WERI-Rb-1 (cell line): ENCODE data around the gene KIF3B.

Source experiments
- DNase-seq: peaks from one replicate; pipeline ENCODE4 v3.0.0-alpha.2; 2020
- H3K27ac ChIP-seq: fragments of 250-450 bp; sonication (Bioruptor Pico); 2 replicates; pipeline ENCODE4 v1.5.1; 2020; ENCODE audit warnings: mild to moderate bottlenecking, moderate library complexity
- H3K27me3 ChIP-seq: fragments of 250-450 bp; sonication (Bioruptor Pico); 2 replicates; pipeline ENCODE4 v1.5.1; 2021; ENCODE audit warnings: mild to moderate bottlenecking, low read depth, moderate library complexity; ENCODE audit not compliant: insufficient read depth, severe bottlenecking
- H3K36me3 ChIP-seq: fragments of 250-450 bp; sonication (Bioruptor Pico); 2 replicates; pipeline ENCODE4 v1.5.1; 2020; ENCODE audit warnings: mild to moderate bottlenecking, moderate library complexity
- H3K4me3 ChIP-seq: 2 replicates; pipeline ENCODE4 v1.5.1; 2011; ENCODE audit warnings: low read depth, mild to moderate bottlenecking, control low read depth, low read length
- H3K9me3 ChIP-seq: fragments of 250-450 bp; sonication (Bioruptor Pico); 2 replicates; pipeline ENCODE4 v1.5.1; 2021; ENCODE audit warnings: mild to moderate bottlenecking, moderate library complexity; ENCODE audit not compliant: severe bottlenecking
- TF ChIP-seq, protein P1 (sequence below): IDR thresholded peaks from 2 replicates; pipeline ENCODE4 v1.5.1; 2011; ENCODE audit warnings: low read depth, mild to moderate bottlenecking, control low read depth, inconsistent platforms, low read length

Gene KIF3B

DNA sequence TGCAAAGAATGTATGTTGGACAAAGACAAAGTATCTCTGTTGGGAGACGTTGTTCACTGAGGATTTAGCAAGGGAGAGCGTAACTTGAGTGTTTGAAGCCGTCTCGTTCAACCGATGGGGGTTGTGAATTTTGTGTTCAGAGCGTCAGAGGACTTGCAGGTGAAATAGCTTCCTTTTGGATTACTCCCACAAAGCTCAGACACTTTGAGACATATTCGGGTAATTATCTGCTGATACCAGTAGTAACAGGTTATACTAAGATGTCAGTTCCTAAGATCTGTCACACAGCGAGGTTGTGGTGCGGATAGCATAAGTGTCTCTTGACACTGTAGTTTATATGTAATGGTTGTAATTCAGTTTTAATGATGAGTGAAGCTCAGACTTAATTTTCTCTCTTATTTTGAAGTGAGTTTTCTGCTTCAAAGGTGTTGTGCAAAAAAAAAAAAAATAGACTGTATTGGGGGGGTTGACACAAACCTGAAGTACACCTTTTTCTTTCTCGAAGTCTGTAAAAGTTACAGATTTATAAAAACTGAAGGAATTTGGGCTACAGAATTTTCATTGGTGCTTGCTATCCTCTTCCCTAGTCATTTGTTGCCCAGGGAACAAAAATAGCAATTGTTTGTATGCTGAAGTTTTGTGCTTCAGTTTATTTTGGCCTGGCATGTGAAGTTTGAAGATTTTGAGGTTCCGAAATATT is 82.3 kb downstream of the KIF3B start:
- Histone ChIP-seq H3K27me3 (no peaks in the 10 kb centered on the region), H3K36me3 (peaks cover 20% of the 10 kb centered on the region), H3K27ac (peak overlapping the region; percentile 96), H3K4me3 (peak overlapping the region; percentile 83), H3K9me3 (no peaks in the 10 kb centered on the region)
- DNase-seq: no peak
- TF ChIP-seq, protein P1, sequence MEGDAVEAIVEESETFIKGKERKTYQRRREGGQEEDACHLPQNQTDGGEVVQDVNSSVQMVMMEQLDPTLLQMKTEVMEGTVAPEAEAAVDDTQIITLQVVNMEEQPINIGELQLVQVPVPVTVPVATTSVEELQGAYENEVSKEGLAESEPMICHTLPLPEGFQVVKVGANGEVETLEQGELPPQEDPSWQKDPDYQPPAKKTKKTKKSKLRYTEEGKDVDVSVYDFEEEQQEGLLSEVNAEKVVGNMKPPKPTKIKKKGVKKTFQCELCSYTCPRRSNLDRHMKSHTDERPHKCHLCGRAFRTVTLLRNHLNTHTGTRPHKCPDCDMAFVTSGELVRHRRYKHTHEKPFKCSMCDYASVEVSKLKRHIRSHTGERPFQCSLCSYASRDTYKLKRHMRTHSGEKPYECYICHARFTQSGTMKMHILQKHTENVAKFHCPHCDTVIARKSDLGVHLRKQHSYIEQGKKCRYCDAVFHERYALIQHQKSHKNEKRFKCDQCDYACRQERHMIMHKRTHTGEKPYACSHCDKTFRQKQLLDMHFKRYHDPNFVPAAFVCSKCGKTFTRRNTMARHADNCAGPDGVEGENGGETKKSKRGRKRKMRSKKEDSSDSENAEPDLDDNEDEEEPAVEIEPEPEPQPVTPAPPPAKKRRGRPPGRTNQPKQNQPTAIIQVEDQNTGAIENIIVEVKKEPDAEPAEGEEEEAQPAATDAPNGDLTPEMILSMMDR: no peak

GRCh38 chr20:32360333-32360634 is 82.8 kb downstream of the KIF3B start:
- Histone ChIP-seq H3K27me3 (no peaks in the 10 kb centered on the region), H3K27ac (no peak overlapping the region), H3K36me3 (peaks cover 20% of the 10 kb centered on the region), H3K9me3 (no peaks in the 10 kb centered on the region), H3K4me3 (no peak overlapping the region)
- DNase-seq: no peak
- TF ChIP-seq, protein P1: no peak

DNA sequence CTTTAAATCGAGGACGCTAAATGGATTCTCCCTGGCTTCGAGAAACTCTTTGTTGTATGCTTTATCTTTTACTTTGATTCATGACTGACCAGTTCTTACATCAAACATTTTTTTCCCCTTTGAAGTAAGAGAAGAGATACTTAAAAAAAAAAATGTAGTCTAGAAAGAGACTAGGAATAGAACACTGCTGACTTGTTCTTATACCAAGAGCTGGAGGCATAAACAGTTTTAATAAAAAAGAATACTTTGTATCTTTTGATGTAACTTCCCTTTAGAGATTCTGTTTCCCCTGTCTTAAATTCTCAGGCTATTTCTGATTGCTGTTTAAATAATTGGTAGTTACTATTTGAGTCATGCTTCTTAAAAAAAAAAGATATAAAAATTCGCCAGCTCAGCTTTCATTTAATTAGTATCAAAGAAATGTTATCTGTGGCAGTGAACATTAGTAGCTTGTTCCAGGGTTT is 85.5 kb downstream of the KIF3B start:
- Histone ChIP-seq H3K36me3 (peaks cover 32% of the 10 kb centered on the region), H3K27ac (no peak overlapping the region), H3K9me3 (no peaks in the 10 kb centered on the region), H3K4me3 (no peak overlapping the region), H3K27me3 (no peaks in the 10 kb centered on the region)
- TF ChIP-seq, protein P1: no peak
- no peak for DNase-seq

DNA sequence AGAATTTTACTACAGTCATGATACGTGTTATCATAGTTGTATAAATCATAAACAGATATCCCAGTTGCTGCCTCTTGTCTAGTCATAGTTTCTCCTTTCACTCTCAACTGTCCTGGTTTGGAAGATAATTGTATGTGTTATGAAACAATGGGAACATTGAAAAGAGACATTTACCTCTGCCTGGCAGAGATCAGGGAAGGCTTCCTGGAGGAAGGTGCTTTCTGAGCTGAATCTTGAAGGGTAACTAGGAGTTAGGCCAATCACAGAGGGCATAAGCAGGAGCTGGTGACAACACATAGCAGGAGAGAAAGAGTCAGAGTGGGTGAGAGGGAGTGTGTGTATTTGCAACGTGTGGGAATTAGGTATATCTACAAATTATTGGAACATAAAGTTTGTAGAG is 86.0 kb downstream of the KIF3B start:
- Histone ChIP-seq H3K36me3 (peaks cover 33% of the 10 kb centered on the region), H3K27me3 (no peaks in the 10 kb centered on the region), H3K27ac (no peak overlapping the region), H3K9me3 (no peaks in the 10 kb centered on the region), H3K4me3 (no peak overlapping the region)
- DNase-seq: no peak
- TF ChIP-seq, protein P1: no peak

DNA sequence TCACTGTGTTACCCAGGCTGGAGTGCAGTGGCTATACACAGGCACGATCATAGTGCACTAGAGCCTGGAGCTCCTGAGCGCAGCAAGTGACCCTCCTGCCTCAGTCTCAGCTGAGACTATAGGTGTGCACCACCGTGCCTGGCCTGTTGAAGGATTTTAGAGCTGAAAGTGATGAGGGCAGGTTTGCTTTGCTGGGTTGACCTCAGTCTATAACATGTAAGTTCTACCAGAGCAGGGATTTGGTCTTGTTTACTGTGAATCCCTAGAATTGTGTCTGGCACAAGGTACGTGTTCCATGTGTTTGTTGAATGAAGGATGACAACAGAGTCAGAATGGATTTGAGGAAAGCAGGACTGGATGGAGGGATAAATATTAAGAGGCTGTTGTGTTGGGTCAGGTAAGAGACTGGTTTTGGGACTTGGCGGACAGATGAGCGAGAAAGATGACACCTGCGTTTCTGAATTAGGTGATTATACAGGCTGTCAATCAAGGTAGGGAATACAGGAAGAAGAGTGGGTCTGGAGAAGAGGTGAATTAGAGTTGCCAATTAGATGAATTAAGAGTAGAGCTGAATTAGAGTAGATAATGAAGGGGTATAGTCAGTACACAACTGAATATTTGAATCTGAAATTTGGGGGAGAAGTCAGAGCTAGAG is 87.2 kb downstream of the KIF3B start:
- DNase-seq: no peak
- TF ChIP-seq, protein P1: no peak
- Histone ChIP-seq H3K4me3 (no peak overlapping the region), H3K27ac (no peak overlapping the region), H3K9me3 (no peaks in the 10 kb centered on the region), H3K36me3 (peaks cover 39% of the 10 kb centered on the region), H3K27me3 (no peaks in the 10 kb centered on the region)

- Histone ChIP-seq H3K27ac (no peak overlapping the region), H3K4me3 (no peak overlapping the region), H3K36me3 (peaks cover 47% of the 10 kb centered on the region)
Measured at GRCh38 chr20:32365564-32365963, 88.1 kb downstream of the KIF3B start.

More at GRCh38 chr20:32365564-32365963, 88.1 kb downstream of the KIF3B start:
- Histone ChIP-seq H3K9me3 (no peaks in the 10 kb centered on the region), H3K27me3 (no peaks in the 10 kb centered on the region)
- TF ChIP-seq, protein P1: no peak
- DNase-seq: no peak
